ENCODE measurements around the gene SERPINB7.

DNA sequence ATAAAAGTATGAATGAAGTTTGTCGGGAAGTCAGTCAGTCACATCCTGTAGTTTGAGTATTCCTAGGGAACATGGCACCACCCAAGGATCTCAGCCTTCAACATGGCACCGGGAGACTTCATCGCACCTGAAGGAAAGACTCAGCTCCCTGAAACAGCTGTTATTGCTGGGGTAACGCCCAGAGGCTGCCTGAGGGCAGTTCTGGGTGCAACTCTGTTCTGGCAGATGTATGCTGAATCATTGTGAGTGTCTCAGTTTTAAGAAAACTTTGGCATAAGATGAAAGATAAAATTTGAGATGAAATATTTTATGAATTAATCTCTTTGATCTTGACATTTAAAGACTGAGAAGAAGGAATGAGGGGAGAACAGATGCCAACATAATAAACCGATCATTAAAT is 62.4 kb downstream of the SERPINB7 start:
- TF ChIP-seq POLR2A (IDR thresholded peaks at IDR 0.05; ENCODE audit: low read depth, low read length), result no peak
- TF ChIP-seq, protein P1, sequence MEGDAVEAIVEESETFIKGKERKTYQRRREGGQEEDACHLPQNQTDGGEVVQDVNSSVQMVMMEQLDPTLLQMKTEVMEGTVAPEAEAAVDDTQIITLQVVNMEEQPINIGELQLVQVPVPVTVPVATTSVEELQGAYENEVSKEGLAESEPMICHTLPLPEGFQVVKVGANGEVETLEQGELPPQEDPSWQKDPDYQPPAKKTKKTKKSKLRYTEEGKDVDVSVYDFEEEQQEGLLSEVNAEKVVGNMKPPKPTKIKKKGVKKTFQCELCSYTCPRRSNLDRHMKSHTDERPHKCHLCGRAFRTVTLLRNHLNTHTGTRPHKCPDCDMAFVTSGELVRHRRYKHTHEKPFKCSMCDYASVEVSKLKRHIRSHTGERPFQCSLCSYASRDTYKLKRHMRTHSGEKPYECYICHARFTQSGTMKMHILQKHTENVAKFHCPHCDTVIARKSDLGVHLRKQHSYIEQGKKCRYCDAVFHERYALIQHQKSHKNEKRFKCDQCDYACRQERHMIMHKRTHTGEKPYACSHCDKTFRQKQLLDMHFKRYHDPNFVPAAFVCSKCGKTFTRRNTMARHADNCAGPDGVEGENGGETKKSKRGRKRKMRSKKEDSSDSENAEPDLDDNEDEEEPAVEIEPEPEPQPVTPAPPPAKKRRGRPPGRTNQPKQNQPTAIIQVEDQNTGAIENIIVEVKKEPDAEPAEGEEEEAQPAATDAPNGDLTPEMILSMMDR (conservative IDR thresholded peaks at IDR 0.05; ENCODE audit: low read depth, low read length), result no peak
- TF ChIP-seq, protein P2, sequence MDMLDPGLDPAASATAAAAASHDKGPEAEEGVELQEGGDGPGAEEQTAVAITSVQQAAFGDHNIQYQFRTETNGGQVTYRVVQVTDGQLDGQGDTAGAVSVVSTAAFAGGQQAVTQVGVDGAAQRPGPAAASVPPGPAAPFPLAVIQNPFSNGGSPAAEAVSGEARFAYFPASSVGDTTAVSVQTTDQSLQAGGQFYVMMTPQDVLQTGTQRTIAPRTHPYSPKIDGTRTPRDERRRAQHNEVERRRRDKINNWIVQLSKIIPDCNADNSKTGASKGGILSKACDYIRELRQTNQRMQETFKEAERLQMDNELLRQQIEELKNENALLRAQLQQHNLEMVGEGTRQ (IDR thresholded peaks at IDR 0.05; ENCODE audit: low read depth, low read length), result no peak
- no peak for TF ChIP-seq CHD1 (IDR thresholded peaks at IDR 0.05; ENCODE audit: low read depth, low read length)
- no peak for TF ChIP-seq MXI1 (IDR thresholded peaks at IDR 0.05; ENCODE audit: borderline replicate concordance, low read depth, low read length)
- no peak for TF ChIP-seq RAD21 (IDR thresholded peaks at IDR 0.05; ENCODE audit: low read length)
- TF ChIP-seq RCOR1 (IDR thresholded peaks at IDR 0.05; ENCODE audit: insufficient replicate concordance, low read length), result no peak
- TF ChIP-seq CEBPB (IDR thresholded peaks at IDR 0.05; ENCODE audit: low read depth, low read length), result no peak
- no peak for TF ChIP-seq MAZ (IDR thresholded peaks at IDR 0.05; ENCODE audit: borderline replicate concordance, low read depth, low read length)
- no peak for TF ChIP-seq FOS (IDR thresholded peaks at IDR 0.05; ENCODE audit: low read depth, low read length)
- no peak for TF ChIP-seq BHLHE40 (IDR thresholded peaks at IDR 0.05; ENCODE audit: low read depth, low read length)
- TF ChIP-seq SMC3 (IDR thresholded peaks at IDR 0.05; ENCODE audit: low read depth, low read length), result no peak
- TF ChIP-seq, protein P3, sequence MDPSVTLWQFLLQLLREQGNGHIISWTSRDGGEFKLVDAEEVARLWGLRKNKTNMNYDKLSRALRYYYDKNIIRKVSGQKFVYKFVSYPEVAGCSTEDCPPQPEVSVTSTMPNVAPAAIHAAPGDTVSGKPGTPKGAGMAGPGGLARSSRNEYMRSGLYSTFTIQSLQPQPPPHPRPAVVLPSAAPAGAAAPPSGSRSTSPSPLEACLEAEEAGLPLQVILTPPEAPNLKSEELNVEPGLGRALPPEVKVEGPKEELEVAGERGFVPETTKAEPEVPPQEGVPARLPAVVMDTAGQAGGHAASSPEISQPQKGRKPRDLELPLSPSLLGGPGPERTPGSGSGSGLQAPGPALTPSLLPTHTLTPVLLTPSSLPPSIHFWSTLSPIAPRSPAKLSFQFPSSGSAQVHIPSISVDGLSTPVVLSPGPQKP (IDR thresholded peaks at IDR 0.05; ENCODE audit: borderline replicate concordance, low read depth, low read length), result no peak
- TF ChIP-seq RFX5 (IDR thresholded peaks at IDR 0.05; ENCODE audit: low read depth, low read length), result no peak
